SK-N-SH (cell line): Measurements from ENCODE around the gene SCARB2.

Experiments used
- CTCF ChIP-seq: fragments of 200-600 bp; sonication (generic); IDR thresholded peaks from 2 replicates; pipeline ENCODE4 v1.6.1; 2017; ENCODE audit warnings: antibody characterized with exemption, mild to moderate bottlenecking, moderate library complexity
- EZH2phosphoT487 ChIP-seq: fragments of 200-600 bp; sonication (generic); IDR thresholded peaks from 2 replicates; pipeline ENCODE4 v1.6.1; 2017; ENCODE audit warnings: low read depth, mixed run types, mild to moderate bottlenecking, antibody characterized with exemption, moderate library complexity, borderline replicate concordance
- FOXM1 ChIP-seq: IDR thresholded peaks from 2 replicates; pipeline ENCODE4 v1.4.0; 2012; ENCODE audit warnings: low read depth, mild to moderate bottlenecking
- GABPA ChIP-seq: IDR thresholded peaks from 2 replicates; pipeline ENCODE4 v1.4.0; 2012; ENCODE audit warnings: low read depth, mild to moderate bottlenecking
- JUND ChIP-seq: IDR thresholded peaks from 2 replicates; pipeline ENCODE4 v1.4.0; 2012
- NFIC ChIP-seq: IDR thresholded peaks from 2 replicates; pipeline ENCODE4 v1.4.0; 2012; ENCODE audit warnings: borderline replicate concordance
- RAD21 ChIP-seq: IDR thresholded peaks from 2 replicates; pipeline ENCODE4 v1.6.1; 2012; ENCODE audit warnings: mild to moderate bottlenecking, low read length
- RXRA ChIP-seq: IDR thresholded peaks from 2 replicates; pipeline ENCODE4 v1.4.0; 2012; ENCODE audit warnings: low read depth, mild to moderate bottlenecking, borderline replicate concordance
- SIN3A ChIP-seq: IDR thresholded peaks from 2 replicates; pipeline ENCODE4 v1.6.1; 2012; ENCODE audit warnings: low read depth, mild to moderate bottlenecking, low read length, moderate library complexity, borderline replicate concordance
- TAF1 ChIP-seq: IDR thresholded peaks from 2 replicates; pipeline ENCODE4 v1.6.1; 2012; ENCODE audit warnings: low read depth, mild to moderate bottlenecking, low read length, moderate library complexity, borderline replicate concordance
- TCF12 ChIP-seq: IDR thresholded peaks from 2 replicates; pipeline ENCODE4 v1.4.0; 2012
- TEAD4 ChIP-seq: IDR thresholded peaks from 2 replicates; pipeline ENCODE4 v1.4.0; 2012; ENCODE audit warnings: mild to moderate bottlenecking, borderline replicate concordance; ENCODE audit not compliant: insufficient read depth
- USF2 ChIP-seq: fragments of 150-350 bp; IDR thresholded peaks from 2 replicates; pipeline ENCODE4 v1.6.1; 2017; ENCODE audit warnings: antibody characterized with exemption, low read length, low read depth, borderline replicate concordance
- YY1 ChIP-seq: IDR thresholded peaks from 2 replicates; pipeline ENCODE4 v1.4.0; 2012; ENCODE audit warnings: low read depth, mild to moderate bottlenecking

- TF ChIP-seq FOXM1 (no peak), TEAD4 (no peak), CTCF (no peak), NFIC (no peak), TAF1 (no peak), EZH2phosphoT487 (no peak), GABPA (no peak), RXRA (no peak), SIN3A (no peak), USF2 (no peak), TCF12 (no peak), YY1 (no peak), JUND (no peak), RAD21 (no peak)
These were observed 17.2 kb downstream of the SCARB2 start for GRCh38 chr4:76196376-76196775.
